ENCODE data around the gene MYBBP1A.
A peak's percentile ranks its signal among the peaks of the same experiment; 100 is the strongest.

Gene MYBBP1A

GRCh38 chr17:4535667-4536258, 19.4 kb downstream of the MYBBP1A start:
- DNase-seq, result no peak

- DNase-seq, result no peak
Observed at GRCh38 chr17:4534928-4535666, 20.1 kb downstream of the MYBBP1A start.

GRCh38 chr17:4534515-4534914, 20.7 kb downstream of the MYBBP1A start:
- DNase-seq, result no peak

- DNase-seq, result peak; percentile 82
Observed at GRCh38 chr17:4533523-4534504, 21.4 kb downstream of the MYBBP1A start.

- DNase-seq, result no peak
Observed at GRCh38 chr17:4532860-4533522, 22.2 kb downstream of the MYBBP1A start.

- no peak for DNase-seq
Observed at GRCh38 chr17:4531988-4532736, 23.0 kb downstream of the MYBBP1A start.

- no peak for DNase-seq
Observed at GRCh38 chr17:4530799-4531730, 24.1 kb downstream of the MYBBP1A start.

- DNase-seq, result no peak
Observed at GRCh38 chr17:4529533-4530152, 25.5 kb downstream of the MYBBP1A start.

- no peak for DNase-seq
Observed at GRCh38 chr17:4527566-4528125, 27.5 kb downstream of the MYBBP1A start.

- DNase-seq, result no peak
Observed at GRCh38 chr17:4527134-4527533, 28.1 kb downstream of the MYBBP1A start.

- no peak for DNase-seq
Observed at GRCh38 chr17:4525691-4526397, 29.3 kb downstream of the MYBBP1A start.

GRCh38 chr17:4523946-4524345, 31.2 kb downstream of the MYBBP1A start:
- DNase-seq, result no peak

GRCh38 chr17:4522661-4523060, 32.5 kb downstream of the MYBBP1A start:
- DNase-seq, result no peak

- no peak for DNase-seq
Observed at GRCh38 chr17:4520894-4521600, 34.1 kb downstream of the MYBBP1A start.

GRCh38 chr17:4520060-4520893, 34.9 kb downstream of the MYBBP1A start:
- no peak for DNase-seq

- no peak for DNase-seq
Observed at GRCh38 chr17:4519361-4519788, 35.8 kb downstream of the MYBBP1A start.

GRCh38 chr17:4518901-4519300, 36.3 kb downstream of the MYBBP1A start:
- DNase-seq, result no peak

- DNase-seq, result no peak
Observed at GRCh38 chr17:4516735-4517134, 38.4 kb downstream of the MYBBP1A start.
